Right lobe of liver (tissue), 6 donors: Measurements from ENCODE around the gene PARVG. TPM values are rescaled to one million over a fixed set of nuclear protein-coding genes. Genes with fewer than 3 reads are reported as not detected.

Experiments used
- ATAC-seq, 4 donors: fragments of 200-7000 bp; cut with Tn5 transposase; one replicate each; pipeline ENCODE4 v1.9.1; 2020; ENCODE audit warnings: mild to moderate bottlenecking in 4 of 4, moderate library complexity in 4 of 4
- DNase-seq, 3 donors: peaks; one replicate each; pipeline ENCODE4 v3.0.0-alpha.2; 2020
- H3K27ac ChIP-seq, 3 donors: fragments of 200-600 bp; one replicate each; pipeline ENCODE4 v1.8.0; 2022
- H3K27me3 ChIP-seq, 2 donors: fragments of 200-600 bp; one replicate each; pipeline ENCODE4 v1.8.0; 2022
- H3K36me3 ChIP-seq, 4 donors: fragments of 200-600 bp; sonication (generic) in 1 of 4; one replicate each; pipeline versions ENCODE4 v1.5.1 to v1.8.0; 2017 to 2022; ENCODE audit warnings: control low read depth in 1 of 4
- H3K4me1 ChIP-seq, 4 donors: fragments of 200-600 bp; sonication (generic) in 1 of 4; one replicate each; pipeline versions ENCODE4 v1.5.1 to v1.8.0; 2017 to 2022; ENCODE audit warnings: control low read depth in 1 of 4
- H3K4me3 ChIP-seq, 3 donors: fragments of 200-600 bp; one replicate each; pipeline ENCODE4 v1.8.0; 2022
- H3K9me3 ChIP-seq, 4 donors: fragments of 200-600 bp; sonication (generic) in 1 of 4; one replicate each; pipeline versions ENCODE4 v1.5.1 to v1.8.0; 2017 to 2022; ENCODE audit warnings: control low read depth in 1 of 4
- CTCF ChIP-seq, 4 donors: fragments of 200-600 bp in 3 of 4; fragments of 450-650 bp in 1 of 4; IDR thresholded peaks; one replicate each; pipeline versions ENCODE4 v1.5.1 to v1.8.0; 2016 to 2022; ENCODE audit warnings: antibody characterized with exemption in 4 of 4, mild to moderate bottlenecking in 2 of 4
- POLR2A ChIP-seq: fragments of 450-650 bp; IDR thresholded peaks from one replicate; pipeline ENCODE4 v1.6.1; 2017; ENCODE audit warnings: antibody characterized with exemption, mild to moderate bottlenecking
- WGBS: methylation state at CpG from one replicate; pipeline ENCODE4 v1.1.6; 2018; ENCODE audit warnings: low coverage, low lambda C conversion rate; ENCODE audit not compliant: insufficient coverage; ENCODE audit errors: missing lambda C conversion rate; 5-methylcytosine and 5-hydroxymethylcytosine counted together
- intact Hi-C, 2 donors: fragments of 100-400 bp; cut with DNase I; formaldehyde crosslinking; loops; one replicate each; pipeline versions ENCODE4 v1.11.2 to v1.14.1; 2022
- total RNA-seq, 6 experiments: library from RNA; depleted of rRNA in 2 of 6; stranded (reverse); fragments of >200 nt in 2 of 6; fragmentation: NEBNext Ultra II Directional in 3 of 6; extraction: Animal tissue kit (Norgen Biotek cat#: 25700) in 3 of 6; gene quantifications; one replicate each; pipeline versions ENCODE4 v1.1.0 to v1.2.4, GENCODE V29; 2016 to 2023
- donor health status: DM: no; HTN: yes; CAD: no.
- donor health status: DM: no; HTN: no; CAD: no.
- donor health status: DM: no; HTN: no; CAD: no.
- donor health status: DM: no; HTN: yes; CAD: no.
- donor health status: DM: no; HTN: yes; CAD: no.

The PARVG gene
- total RNA-seq, 6 experiments from 2014 or later, result 3.7 to 10.8 (median 7.9) TPM

DNA sequence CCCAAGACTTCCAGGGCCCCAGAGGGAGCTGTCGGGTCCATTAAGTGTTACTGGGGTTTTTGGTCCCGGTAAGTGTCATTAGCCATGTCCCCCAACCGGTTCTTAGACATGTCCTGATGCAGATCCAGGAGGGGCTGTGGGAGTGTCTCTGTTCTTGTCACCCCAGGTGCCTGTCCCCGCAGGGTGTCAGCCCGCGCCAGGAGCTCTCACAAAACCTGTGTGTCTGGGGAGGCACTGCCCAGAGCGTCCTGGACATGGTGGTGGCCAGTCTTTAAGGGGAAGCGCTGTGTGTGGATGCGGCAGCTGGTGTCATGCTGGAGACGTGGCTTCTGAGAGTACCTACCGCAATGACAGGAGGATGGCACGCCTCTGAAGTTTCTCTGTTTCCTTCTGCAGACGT is 12.5 kb upstream of the PARVG start:
- Histone ChIP-seq H3K4me1 (no peaks in the 10 kb centered on the region), H3K9me3 (no peaks in the 10 kb centered on the region), H3K27me3 (no peaks in the 10 kb centered on the region), H3K4me3 (no peak overlapping the region), H3K36me3 (no peaks in the 10 kb centered on the region), H3K27ac (no peak overlapping the region)
- TF ChIP-seq CTCF (IDR thresholded peaks at IDR 0.05) (no peak), POLR2A (no peak)
- intact Hi-C loops, result no loop called here
- ATAC-seq (no peak), DNase-seq (no peak)
- no CpG with 5 or more reads among the region's 13 CpGs for WGBS

DNA sequence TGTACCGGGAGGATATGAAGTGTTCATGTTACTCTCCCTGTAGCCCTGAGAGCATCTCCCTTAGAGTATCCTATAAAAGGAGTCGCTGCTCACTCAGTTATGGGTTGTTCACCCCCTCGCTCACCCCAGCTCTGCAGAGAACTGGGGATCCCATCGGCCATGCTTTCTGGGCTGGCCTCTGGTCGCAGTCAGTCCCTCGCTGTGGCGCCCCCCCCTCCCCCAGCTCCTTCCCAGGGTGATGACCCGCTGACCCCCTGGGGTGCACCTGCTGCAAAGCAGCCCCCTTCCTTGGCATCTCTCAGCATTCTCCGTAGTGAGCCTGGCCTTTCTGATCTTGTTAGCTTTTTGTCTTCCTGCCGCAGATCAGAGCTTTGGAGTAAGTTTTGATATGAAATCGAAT is 10.3 kb upstream of the PARVG start:
- Histone ChIP-seq H3K27me3 (no peaks in the 10 kb centered on the region), H3K36me3 (no peaks in the 10 kb centered on the region), H3K27ac (no peak overlapping the region), H3K4me1 (no peaks in the 10 kb centered on the region), H3K4me3 (no peak overlapping the region), H3K9me3 (no peaks in the 10 kb centered on the region)
- no peak for DNase-seq
- 89% methylated on average over 4 of the region's 11 CpGs for whole genome bisulfite sequencing
- no peak for TF ChIP-seq POLR2A
- TF ChIP-seq CTCF (IDR thresholded peaks at IDR 0.05), result no peak
- intact Hi-C loops, result no loop called here
- no peak for ATAC-seq

DNA sequence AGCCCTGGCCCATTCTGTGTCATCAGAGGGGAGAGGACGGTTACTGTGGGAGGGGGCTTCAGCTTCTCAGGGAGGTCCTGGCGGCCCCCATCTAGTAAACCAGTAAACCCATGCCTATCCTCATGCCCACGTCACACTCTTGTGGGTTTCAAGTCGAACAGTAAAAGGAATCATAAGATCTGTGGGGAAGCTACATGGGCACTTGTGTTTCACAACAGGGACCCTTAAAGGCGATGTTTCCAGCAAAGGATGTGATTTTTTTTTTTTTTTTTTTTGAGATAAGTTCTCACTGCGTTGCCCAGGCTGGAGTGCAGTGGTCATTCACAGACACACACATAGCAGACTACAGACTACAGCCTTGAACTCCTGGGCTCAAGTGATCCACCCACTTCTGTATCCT is 9.2 kb upstream of the PARVG start:
- no peaks in the 10 kb centered on the region for H3K36me3 ChIP-seq
- DNase-seq (no peak), ATAC-seq (peak in 2 of 4 donors; percentile 13 to 50)
- intact Hi-C loops, result no loop called here
- no peaks in the 10 kb centered on the region for H3K27me3 ChIP-seq
- H3K4me3 ChIP-seq, result no peak overlapping the region
- TF ChIP-seq POLR2A (no peak), CTCF (IDR thresholded peaks at IDR 0.05) (no peak)
- H3K4me1 ChIP-seq, result no peaks in the 10 kb centered on the region
- no peak overlapping the region for H3K27ac ChIP-seq
- no peaks in the 10 kb centered on the region for H3K9me3 ChIP-seq
- 58% methylated on average over 5 of the region's 6 CpGs for WGBS

DNA sequence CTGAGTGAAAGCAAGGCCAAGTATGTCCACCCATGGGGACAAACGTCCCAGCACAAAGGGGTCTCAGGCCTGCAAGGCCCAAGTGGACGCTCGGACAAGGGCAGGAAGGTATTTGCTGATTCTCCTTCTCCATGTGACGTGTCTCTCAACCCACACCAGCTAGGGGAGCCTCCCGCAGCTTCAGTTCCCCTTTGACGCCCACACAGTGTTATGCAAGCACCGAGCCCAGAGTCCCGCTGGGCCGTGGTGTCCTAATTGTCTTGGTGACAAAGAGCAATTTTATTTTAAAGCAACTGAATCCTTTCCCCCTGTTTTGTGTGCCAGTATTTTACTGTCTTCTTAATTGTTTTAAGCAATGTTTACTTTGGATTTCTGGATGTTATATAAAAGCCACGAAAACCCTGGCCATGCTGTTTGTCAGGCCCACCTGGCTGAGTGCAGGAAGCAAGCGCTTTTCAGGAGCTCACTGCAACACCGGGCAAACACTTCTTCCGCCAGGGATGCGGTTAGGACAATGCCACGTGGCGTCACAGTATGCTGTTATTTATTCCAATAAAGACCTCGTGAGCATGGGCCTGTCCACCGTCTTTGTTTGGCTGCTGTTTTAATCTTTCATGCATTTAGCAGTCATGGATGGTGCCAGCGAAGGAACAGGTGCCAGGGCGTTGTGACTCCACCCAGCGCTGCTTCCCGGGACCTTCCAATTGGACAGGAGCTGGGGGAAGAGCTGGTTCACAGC is 8.2 kb upstream of the PARVG start:
- peak overlapping the region in 1 of 3 donors; percentile 33 for H3K27ac ChIP-seq
- H3K4me3 ChIP-seq, result no peak overlapping the region

More for the DNA sequence above, 8.2 kb upstream of the PARVG start:
- Histone ChIP-seq H3K27me3 (no peaks in the 10 kb centered on the region), H3K9me3 (no peaks in the 10 kb centered on the region), H3K4me1 (no peaks in the 10 kb centered on the region), H3K36me3 (no peaks in the 10 kb centered on the region)
- peak in 2 of 3 donors; percentile 68 to 75 for DNase-seq
- 37% methylated on average over 17 of the region's 22 CpGs for WGBS
- ATAC-seq, result peak; percentile 65 to 87 (median 74)
- no peak for TF ChIP-seq POLR2A
- TF ChIP-seq CTCF (IDR thresholded peaks at IDR 0.05), result no peak
- intact Hi-C loops, result no loop called here
